Measurements from ENCODE around the gene KDM4C. TPM values are rescaled to one million over a fixed set of nuclear protein-coding genes. Genes with fewer than 3 reads are reported as not detected.

KDM4C gene
- polyA plus RNA-seq, 2 of the 4 experiments (the other 2 are of a cell fraction), result 9.6 to 15.6 TPM

- ATAC-seq (no peak), FAIRE-seq (no peak), DNase-seq (ENCODE audit: low read depth in 1 of 2, low spot score in 1 of 2) (no peak)
- no peak for TF ChIP-seq RAD21 (conservative IDR thresholded peaks at IDR 0.05 in 1 of 2, IDR thresholded peaks at IDR 0.05 in 1 of 2)
- TF ChIP-seq EP300 (IDR thresholded peaks at IDR 0.05), result no peak
- no peak for TF ChIP-seq HEYL (CRISPR knock-in tag; IDR thresholded peaks at IDR 0.05)
- no peak for TF ChIP-seq HES2 (IDR thresholded peaks at IDR 0.05)
- no peak for TF ChIP-seq RFX5 (IDR thresholded peaks at IDR 0.05)
- no peak for TF ChIP-seq PHF8 (IDR thresholded peaks at IDR 0.05; ENCODE audit: borderline replicate concordance, low read depth)
- TF ChIP-seq NPAS2 (CRISPR knock-in tag; IDR thresholded peaks at IDR 0.05; ENCODE audit: borderline replicate concordance), result no peak
- no peak for TF ChIP-seq ZC3H11A (IDR thresholded peaks at IDR 0.05)
- Histone ChIP-seq H3K4me2 (no peak overlapping the region), H3K4me3 (no peak overlapping the region), H3K9me3 (no peaks in the 10 kb centered on the region), H3K4me1 (no peaks in the 10 kb centered on the region), H3K27ac (no peak overlapping the region)
- WGBS (ENCODE audit: missing lambda C conversion rate), result 96% methylated on average over 1 of the region's 1 CpG
- CTCF ChIA-PET, result no interaction called here
- POLR2A ChIA-PET, result no interaction called here
Measured at GRCh38 chr9:6965566-6965965, 207.8 kb downstream of the KDM4C start.

GRCh38 chr9:6968271-6968670 lies 210.5 kb downstream of the KDM4C start:
- DNase-seq (ENCODE audit: low read depth in 1 of 2, low spot score in 1 of 2) (no peak), FAIRE-seq (peak; percentile 39), ATAC-seq (no peak)
- H3K4me3 ChIP-seq, result no peak overlapping the region
- 80% methylated on average over 3 of the region's 3 CpGs for WGBS (ENCODE audit: missing lambda C conversion rate)
- no peak overlapping the region for H3K4me2 ChIP-seq
- ChIA-PET CTCF (no interaction called here), POLR2A (no interaction called here)
- H3K4me1 ChIP-seq, result no peaks in the 10 kb centered on the region
- no peak overlapping the region for H3K27ac ChIP-seq
- TF ChIP-seq PBX3 (IDR thresholded peaks at IDR 0.05) (no peak), SREBF2 (IDR thresholded peaks at IDR 0.05) (no peak), KDM5A (IDR thresholded peaks at IDR 0.05) (no peak), HDAC2 (IDR thresholded peaks at IDR 0.05) (no peak), KDM1A (IDR thresholded peaks at IDR 0.05; ENCODE audit: low read depth) (no peak), MAFK (IDR thresholded peaks at IDR 0.05; ENCODE audit: partially characterized antibody) (peak; percentile 20), POLR2A (IDR thresholded peaks at IDR 0.05; ENCODE audit: low read length) (no peak)
- no peaks in the 10 kb centered on the region for H3K9me3 ChIP-seq

GRCh38 chr9:6969805-6970204 lies 212.0 kb downstream of the KDM4C start:
- H3K4me2 ChIP-seq, result no peak overlapping the region
- H3K4me3 ChIP-seq, result no peak overlapping the region
- ChIA-PET CTCF (interaction anchor here (1.1 kb wide), 1 partner anchor 142 kb away, joined by 3 read pairs; no protein-coding TSS in a partner anchor), POLR2A (no interaction called here)
- no peaks in the 10 kb centered on the region for H3K4me1 ChIP-seq
- H3K9me3 ChIP-seq, result no peaks in the 10 kb centered on the region
- ATAC-seq, result no peak
- 97% methylated on average over 3 of the region's 3 CpGs for WGBS (ENCODE audit: missing lambda C conversion rate)
- H3K27ac ChIP-seq, result no peak overlapping the region
- DNase-seq (ENCODE audit: low read depth in 1 of 2, low spot score in 1 of 2), result no peak
- TF ChIP-seq CHD2 (IDR thresholded peaks at IDR 0.05; ENCODE audit: low read length, partially characterized antibody) (no peak), HDAC2 (IDR thresholded peaks at IDR 0.05) (no peak), PHF8 (IDR thresholded peaks at IDR 0.05; ENCODE audit: borderline replicate concordance, low read depth) (no peak), SMC3 (IDR thresholded peaks at IDR 0.05) (no peak), HES2 (IDR thresholded peaks at IDR 0.05) (no peak), RAD21 (conservative IDR thresholded peaks at IDR 0.05 in 1 of 2, IDR thresholded peaks at IDR 0.05 in 1 of 2) (no peak), BCL3 (IDR thresholded peaks at IDR 0.05) (no peak), ZNF302 (CRISPR knock-in tag; IDR thresholded peaks at IDR 0.05) (no peak), HOXB5 (CRISPR knock-in tag; IDR thresholded peaks at IDR 0.05) (no peak), MAFK (IDR thresholded peaks at IDR 0.05; ENCODE audit: partially characterized antibody) (no peak)
- FAIRE-seq, result peak; percentile 23

Measured in A549 (cell line).